ENCODE measurements around the gene MRPL43. TPM values are rescaled to one million over a fixed set of nuclear protein-coding genes. Genes with fewer than 3 reads are reported as not detected.

The MRPL43 gene
- total RNA-seq, 1 donor from 2014 or later, result 85.4 TPM

DNA sequence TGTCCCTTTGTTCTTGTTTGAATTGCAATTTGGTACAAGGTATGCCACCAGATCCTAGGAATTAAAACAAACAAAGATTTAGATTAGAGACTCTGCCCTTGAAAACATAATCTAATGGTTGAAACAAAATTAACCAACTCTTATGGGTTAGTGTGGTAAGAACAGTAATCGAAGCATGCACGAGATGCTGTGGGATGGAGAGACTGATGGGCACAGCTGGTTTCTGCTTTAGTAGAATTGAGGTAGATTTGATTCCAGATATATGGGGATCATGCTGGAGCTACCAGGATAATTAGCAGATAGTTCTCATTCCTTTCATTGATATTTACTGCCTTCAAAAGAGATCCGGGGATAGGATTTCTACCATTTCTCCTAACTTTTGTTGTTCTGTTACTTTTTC, 38.4 kb downstream of the MRPL43 start:
- Histone ChIP-seq H3K4me1 (no peaks in the 10 kb centered on the region), H3K9me3 (no peaks in the 10 kb centered on the region), H3K4me3 (no peak overlapping the region), H3K27me3 (no peaks in the 10 kb centered on the region), H3K36me3 (peaks cover 3 to 60% of the 10 kb centered on the region in 2 donors), H3K27ac (no peak overlapping the region)
- intact Hi-C loops (cut with DNase I), result no loop called here
- DNase-seq (ENCODE audit: extremely low spot score in 2 of 2), result no peak
- TF ChIP-seq POLR2A (IDR thresholded peaks at IDR 0.05) (no peak), POLR2AphosphoS5 (IDR thresholded peaks at IDR 0.05; ENCODE audit: insufficient read depth in 1 of 2, low read depth in 1 of 2) (no peak)
- TF ChIP-seq, protein P1, sequence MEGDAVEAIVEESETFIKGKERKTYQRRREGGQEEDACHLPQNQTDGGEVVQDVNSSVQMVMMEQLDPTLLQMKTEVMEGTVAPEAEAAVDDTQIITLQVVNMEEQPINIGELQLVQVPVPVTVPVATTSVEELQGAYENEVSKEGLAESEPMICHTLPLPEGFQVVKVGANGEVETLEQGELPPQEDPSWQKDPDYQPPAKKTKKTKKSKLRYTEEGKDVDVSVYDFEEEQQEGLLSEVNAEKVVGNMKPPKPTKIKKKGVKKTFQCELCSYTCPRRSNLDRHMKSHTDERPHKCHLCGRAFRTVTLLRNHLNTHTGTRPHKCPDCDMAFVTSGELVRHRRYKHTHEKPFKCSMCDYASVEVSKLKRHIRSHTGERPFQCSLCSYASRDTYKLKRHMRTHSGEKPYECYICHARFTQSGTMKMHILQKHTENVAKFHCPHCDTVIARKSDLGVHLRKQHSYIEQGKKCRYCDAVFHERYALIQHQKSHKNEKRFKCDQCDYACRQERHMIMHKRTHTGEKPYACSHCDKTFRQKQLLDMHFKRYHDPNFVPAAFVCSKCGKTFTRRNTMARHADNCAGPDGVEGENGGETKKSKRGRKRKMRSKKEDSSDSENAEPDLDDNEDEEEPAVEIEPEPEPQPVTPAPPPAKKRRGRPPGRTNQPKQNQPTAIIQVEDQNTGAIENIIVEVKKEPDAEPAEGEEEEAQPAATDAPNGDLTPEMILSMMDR (IDR thresholded peaks at IDR 0.05), result no peak

DNA sequence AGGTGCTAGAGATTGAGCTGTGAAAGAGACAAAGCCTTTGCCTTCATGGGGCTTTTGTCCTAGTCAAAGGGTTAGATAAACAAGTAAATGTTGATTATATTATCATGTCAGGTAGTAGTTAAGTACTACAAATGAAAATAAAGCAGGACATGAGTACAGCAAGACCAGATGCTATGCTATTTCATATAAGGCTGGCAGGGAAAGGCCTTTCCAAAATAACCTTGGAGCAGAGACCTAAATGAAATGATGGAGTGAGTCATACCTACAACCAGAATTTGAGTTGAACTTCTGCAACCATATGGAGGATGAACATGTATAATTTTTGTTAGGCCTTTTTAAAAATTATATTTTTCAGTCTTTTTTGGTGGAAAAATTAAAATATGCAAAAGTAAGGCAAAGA, 41.5 kb downstream of the MRPL43 start:
- no peaks in the 10 kb centered on the region for H3K27me3 ChIP-seq
- DNase-seq (ENCODE audit: extremely low spot score in 2 of 2), result no peak
- H3K4me1 ChIP-seq, result no peaks in the 10 kb centered on the region
- intact Hi-C loops (cut with DNase I), result no loop called here
- no peaks in the 10 kb centered on the region for H3K9me3 ChIP-seq
- TF ChIP-seq POLR2AphosphoS5 (IDR thresholded peaks at IDR 0.05; ENCODE audit: insufficient read depth in 1 of 2, low read depth in 1 of 2) (no peak), POLR2A (IDR thresholded peaks at IDR 0.05) (no peak)
- TF ChIP-seq, protein P1 (IDR thresholded peaks at IDR 0.05), result no peak
- H3K27ac ChIP-seq, result no peak overlapping the region
- H3K4me3 ChIP-seq, result no peak overlapping the region
- H3K36me3 ChIP-seq, result peaks cover 3 to 60% of the 10 kb centered on the region in 2 donors

DNA sequence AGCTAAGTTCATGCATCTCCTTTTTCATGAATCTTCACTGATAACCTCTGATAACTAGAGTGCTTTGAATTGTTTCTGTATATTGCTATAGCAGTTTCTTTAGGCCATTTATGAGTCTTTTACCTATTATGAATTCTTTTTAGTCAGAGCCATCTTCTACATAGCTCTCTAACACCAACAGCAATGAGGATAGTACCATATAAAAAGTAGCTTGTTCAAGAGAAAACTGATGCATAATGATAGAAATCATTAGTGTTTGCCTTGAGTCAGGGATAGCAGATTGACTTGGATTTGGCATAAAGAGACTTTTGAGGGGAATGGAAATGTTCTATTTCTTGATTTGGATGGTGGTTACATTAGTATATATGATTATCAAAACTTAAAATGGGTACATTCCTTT, 43.8 kb downstream of the MRPL43 start:
- DNase-seq (ENCODE audit: extremely low spot score in 2 of 2), result no peak
- Histone ChIP-seq H3K4me1 (no peaks in the 10 kb centered on the region), H3K4me3 (no peak overlapping the region), H3K36me3 (peaks cover 3 to 68% of the 10 kb centered on the region in 2 donors), H3K9me3 (no peaks in the 10 kb centered on the region), H3K27me3 (no peaks in the 10 kb centered on the region), H3K27ac (no peak overlapping the region)
- TF ChIP-seq POLR2A (IDR thresholded peaks at IDR 0.05), result no peak
- no peak for TF ChIP-seq POLR2AphosphoS5 (IDR thresholded peaks at IDR 0.05; ENCODE audit: insufficient read depth in 1 of 2, low read depth in 1 of 2)
- TF ChIP-seq, protein P1 (IDR thresholded peaks at IDR 0.05), result no peak
- intact Hi-C loops (cut with DNase I), result no loop called here

DNA sequence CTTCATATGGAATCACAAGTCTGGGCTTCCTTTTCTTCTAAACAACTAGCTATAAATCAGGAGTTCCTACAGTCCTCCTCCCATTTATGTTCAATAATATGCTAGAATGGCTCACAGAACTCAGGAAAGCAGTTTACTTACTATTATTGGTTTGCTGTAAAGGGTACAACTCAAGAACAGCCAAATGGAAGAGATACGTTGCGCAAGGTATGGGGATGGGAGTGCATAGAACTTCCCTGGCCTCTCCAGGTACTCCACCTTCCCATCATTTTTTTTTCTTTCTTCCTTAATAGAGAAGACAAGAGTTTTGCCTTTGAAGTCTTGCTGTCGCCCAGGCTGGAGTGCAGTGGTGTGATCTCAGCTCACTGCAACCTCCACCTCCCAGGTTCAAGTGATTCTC, 45.1 kb downstream of the MRPL43 start:
- intact Hi-C loops (cut with DNase I), result no loop called here
- Histone ChIP-seq H3K36me3 (peaks cover 3 to 69% of the 10 kb centered on the region in 2 donors), H3K27me3 (no peaks in the 10 kb centered on the region), H3K4me1 (no peaks in the 10 kb centered on the region), H3K4me3 (no peak overlapping the region), H3K27ac (no peak overlapping the region), H3K9me3 (no peaks in the 10 kb centered on the region)
- TF ChIP-seq, protein P1 (IDR thresholded peaks at IDR 0.05), result no peak
- no peak for TF ChIP-seq POLR2AphosphoS5 (IDR thresholded peaks at IDR 0.05; ENCODE audit: insufficient read depth in 1 of 2, low read depth in 1 of 2)
- TF ChIP-seq POLR2A (IDR thresholded peaks at IDR 0.05), result no peak
- no peak for DNase-seq (ENCODE audit: extremely low spot score in 2 of 2)

DNA sequence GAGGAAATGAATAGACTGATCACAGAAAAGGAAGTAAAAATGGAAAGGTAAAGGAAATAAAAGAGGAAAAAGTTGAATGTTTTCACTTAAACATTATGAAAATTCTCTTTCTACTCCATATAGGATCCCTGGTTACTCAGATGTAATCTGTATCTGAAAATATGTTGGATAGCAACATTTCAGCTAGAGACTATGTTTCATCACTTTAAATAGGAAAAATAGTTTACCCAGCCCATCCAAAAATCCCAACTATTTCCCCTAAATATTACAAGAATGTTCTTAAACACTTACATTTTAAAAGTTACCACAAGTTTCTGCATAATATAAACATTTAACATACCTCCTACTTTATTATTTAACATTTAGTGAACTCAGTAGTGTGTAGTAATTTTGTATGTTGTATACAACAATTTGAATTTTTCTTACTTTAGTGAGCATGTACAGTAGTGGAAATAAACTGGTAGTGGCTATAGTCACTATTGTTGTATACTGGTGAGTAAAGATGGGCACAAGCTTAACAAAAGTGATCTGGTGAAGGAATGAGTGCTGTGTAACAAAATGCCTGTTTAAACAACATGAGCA, 47.4 kb downstream of the MRPL43 start:
- Histone ChIP-seq H3K27ac (no peak overlapping the region), H3K4me1 (no peaks in the 10 kb centered on the region), H3K4me3 (no peak overlapping the region), H3K27me3 (no peaks in the 10 kb centered on the region), H3K36me3 (peaks cover 0 to 63% of the 10 kb centered on the region in 2 donors), H3K9me3 (no peaks in the 10 kb centered on the region)
- intact Hi-C loops (cut with DNase I), result no loop called here
- TF ChIP-seq POLR2A (IDR thresholded peaks at IDR 0.05) (no peak), POLR2AphosphoS5 (IDR thresholded peaks at IDR 0.05; ENCODE audit: insufficient read depth in 1 of 2, low read depth in 1 of 2) (no peak)
- TF ChIP-seq, protein P1 (IDR thresholded peaks at IDR 0.05), result no peak
- DNase-seq (ENCODE audit: extremely low spot score in 2 of 2), result no peak

Data from vagina (tissue), 2 donors.